Measurements from ENCODE around the gene NCOR2.
"Not testable (repeated sequence)": the region's sequence is repeated elsewhere in the genome, so short reads cannot be mapped to it uniquely, and the experiment has no call there.

NCOR2 gene

DNA sequence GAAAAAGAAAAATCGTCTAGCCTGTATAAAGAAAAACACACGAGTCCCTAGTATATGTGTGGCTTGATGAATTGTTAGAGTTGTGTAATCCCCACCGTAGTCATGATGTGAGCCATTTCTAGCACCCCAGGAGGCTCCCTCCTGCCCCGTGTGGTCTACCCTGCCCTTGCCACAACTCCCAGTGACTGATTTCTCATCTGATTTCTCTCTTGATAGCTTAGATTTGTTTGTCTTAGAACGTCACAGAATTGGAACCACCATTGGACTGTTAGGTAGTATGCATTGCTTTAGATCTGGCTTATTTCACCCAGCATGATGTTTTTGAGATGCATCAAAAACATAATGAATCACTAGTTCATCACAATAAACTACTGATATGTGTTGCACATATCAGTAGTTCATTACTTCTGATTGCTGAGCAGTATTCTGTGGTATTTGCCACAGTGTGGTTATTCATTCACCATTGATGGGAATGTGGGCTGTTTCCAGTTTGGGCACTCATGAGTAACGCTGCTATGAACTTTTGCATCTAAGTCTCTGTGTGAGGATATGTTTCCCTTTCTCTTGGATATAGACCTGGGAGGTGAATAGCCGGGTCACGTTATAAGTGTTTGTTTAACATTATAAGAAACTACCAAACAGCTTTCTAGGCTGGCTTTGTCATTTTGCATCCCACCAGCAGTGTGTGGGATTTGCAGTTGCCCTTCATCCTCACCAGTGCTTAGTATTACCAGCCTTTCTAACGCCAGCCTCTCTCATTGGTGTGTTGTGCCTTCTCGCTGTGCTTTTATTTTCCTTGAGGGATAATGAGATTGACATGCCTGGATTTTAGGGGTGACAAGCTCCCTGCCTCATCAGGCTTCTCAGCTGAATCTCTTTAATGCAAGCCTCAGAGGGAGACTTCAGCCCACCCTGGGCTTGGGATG, 31.9 kb upstream of the NCOR2 start:
- no peak for DNase-seq (ENCODE audit: low spot score)

DNA sequence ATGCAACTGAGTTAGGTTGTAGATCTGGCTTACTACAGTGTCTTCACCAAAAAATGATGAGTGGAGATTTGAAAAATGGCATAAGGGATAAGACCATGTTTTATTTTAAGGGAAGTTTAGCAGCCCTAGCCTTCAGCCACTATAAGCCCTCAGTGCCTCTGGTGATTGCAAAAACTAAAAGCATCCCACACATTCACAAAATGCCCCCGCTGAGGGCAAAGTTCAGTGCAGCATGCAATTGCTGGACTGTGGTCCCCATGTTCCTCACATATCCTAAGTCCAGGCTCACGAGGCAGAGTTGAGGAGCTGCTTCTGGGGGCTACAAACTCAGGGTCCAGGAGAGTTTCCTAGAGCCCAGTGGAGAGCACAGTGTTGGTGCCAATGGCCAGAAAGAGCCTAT, 29.6 kb upstream of the NCOR2 start:
- DNase-seq (ENCODE audit: low spot score) = no peak

DNA sequence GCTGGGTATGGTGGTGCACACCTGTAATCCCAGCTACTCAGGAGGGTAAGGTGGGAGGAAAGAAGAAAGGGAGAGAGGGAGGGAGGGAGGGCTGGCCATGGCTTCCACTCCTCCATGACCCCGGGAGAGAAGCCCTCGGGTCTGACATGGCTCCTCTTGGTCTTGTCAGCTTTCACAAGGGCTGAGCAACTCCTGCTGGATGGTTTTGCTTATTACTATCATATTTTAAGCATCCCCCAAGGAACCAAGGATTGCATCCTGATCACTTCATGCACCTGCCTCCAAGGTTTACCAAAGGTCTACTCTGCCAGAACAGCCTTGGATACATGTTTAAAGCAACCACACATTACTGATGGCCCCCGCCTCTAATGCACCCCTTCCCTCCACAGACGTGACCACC, 28.0 kb upstream of the NCOR2 start:
- DNase-seq (ENCODE audit: low spot score) = no peak

DNA sequence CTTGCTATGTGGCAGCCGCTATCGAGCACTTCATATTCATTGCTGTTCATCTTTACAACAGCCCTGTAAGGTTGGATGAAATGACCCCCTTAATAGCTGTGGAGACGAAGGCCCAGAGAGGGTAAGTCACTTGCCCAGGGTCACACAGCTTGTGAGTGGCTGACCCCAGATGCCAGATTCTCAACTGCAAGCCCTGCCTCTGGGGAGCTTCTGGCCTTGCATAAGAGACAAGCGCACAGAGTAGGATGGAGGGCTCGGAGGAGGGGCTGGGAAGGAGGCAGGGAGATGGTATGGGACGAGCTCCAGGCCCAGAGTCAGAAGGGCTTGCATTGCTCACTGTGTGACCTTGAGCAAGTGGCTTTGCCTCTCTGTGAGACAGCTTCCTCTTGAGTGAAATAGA, 27.4 kb upstream of the NCOR2 start:
- DNase-seq (ENCODE audit: low spot score) = no peak

DNA sequence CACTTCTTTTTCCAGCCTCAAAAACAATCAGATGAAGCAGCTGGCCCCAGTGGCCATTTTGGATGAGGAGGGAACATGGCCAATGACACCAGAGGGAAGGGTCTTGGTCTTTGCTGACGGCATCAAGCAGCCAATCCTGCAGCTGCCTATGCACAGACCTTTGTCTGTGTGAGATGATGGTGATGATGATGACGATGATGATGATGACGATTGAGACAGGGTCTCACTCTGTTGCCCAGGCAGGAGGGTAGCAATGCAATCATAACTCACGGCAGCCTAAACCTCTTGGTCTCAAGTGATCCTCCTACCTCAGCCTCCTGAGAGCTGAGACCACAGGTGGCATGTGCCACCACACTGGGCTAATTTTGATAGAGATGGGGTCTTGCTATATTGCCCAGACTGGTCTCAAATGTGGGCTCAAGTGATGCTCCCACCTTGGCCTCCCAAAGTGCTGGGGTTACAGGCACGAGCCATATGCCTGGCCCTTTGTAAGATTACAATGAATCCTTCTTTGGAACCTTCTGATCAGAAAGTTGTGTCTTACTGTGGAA, 26.5 kb upstream of the NCOR2 start:
- no peak for DNase-seq (ENCODE audit: low spot score)

DNA sequence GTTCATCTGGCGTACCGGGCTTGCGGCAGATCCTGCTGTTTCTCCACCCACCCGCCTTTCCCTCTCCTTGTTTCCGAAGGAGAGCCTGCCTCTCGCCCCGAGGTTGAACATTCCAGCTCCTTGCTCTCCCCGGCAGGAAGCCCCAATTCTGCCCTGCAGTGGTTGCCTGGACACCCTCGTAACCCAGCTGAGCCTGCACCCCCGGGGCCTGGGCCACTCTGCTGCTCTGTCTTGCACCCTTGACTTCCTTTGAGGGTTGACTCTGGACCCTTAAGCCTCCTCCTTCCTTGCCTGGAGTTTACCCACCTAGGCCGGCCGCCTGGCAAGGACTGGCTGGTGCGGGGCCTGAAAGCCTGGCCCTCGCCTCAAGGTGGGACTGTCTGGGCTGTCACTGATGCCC, 25.8 kb upstream of the NCOR2 start:
- no peak for DNase-seq (ENCODE audit: low spot score)

DNA sequence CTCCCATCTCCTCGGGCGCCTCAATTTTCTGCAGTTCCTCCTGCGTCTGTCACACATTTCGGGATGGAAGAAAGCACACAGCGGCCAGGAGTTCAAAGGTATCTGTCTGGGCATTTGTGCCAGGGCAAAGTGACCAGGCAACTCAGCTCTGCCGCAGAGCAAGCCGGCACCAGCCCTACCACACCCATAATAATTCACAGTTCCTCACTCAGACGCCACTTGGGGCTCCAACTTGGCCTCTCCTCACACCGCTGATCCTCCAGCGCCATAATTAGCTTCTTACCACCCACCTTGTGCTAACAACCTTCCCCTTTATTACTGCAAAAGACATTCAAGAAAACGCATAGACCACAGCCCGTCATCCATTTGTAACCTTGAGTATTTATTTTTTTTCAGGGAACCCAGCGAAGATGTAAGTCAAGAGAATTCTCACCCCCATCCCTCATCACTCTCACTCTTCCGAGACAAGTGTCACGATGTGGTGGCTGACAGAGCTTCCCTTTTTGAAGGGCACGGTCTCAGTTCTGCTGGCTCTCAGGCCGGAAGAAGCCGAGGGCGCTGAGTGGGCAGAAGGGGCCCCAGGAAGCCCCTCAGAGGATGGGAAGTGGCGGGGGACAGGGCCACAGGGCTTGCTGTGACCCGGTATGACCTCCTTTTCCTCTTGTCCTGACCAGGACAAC, 25.2 kb upstream of the NCOR2 start:
- no peak for DNase-seq (ENCODE audit: low spot score)

DNA sequence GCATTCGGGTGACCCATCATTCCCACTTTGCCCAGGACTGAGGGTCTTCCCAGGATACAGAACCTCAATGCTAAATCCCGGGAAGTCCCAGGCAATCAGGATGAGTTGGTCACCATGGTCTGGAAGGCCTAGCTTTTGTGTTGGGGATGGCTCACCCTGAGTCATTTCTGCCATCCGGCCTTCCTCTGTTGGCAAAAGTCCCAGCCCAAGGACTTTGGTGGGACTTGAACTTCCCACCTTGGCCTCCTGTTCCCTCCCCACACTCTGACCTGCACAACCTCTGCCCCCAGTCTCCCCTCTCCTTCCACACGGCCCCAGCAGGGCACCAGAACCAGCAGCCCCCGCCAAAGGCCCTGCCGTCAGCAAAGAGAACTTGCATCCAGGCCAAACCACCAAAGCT, 24.6 kb upstream of the NCOR2 start:
- no peak for DNase-seq (ENCODE audit: low spot score)

DNA sequence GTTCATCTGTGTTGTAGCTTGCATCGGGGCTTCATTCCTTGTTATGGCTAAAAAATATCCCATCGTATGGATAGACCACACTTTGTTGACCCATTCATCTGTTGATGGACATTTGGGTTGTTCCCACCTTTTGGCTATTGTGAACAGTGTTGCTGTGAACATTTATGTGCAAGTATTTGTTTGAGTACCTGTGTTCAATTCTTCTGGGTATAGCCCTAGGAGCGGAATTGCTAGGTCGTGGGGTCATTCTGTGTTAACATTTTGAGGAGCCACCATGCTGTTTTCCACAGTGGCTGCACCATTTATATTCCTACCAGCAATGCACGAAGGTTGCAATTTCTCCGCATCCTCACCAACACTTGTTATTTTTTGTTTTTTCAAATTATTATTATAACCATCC, 23.0 kb upstream of the NCOR2 start:
- DNase-seq (ENCODE audit: low spot score) = no peak

DNA sequence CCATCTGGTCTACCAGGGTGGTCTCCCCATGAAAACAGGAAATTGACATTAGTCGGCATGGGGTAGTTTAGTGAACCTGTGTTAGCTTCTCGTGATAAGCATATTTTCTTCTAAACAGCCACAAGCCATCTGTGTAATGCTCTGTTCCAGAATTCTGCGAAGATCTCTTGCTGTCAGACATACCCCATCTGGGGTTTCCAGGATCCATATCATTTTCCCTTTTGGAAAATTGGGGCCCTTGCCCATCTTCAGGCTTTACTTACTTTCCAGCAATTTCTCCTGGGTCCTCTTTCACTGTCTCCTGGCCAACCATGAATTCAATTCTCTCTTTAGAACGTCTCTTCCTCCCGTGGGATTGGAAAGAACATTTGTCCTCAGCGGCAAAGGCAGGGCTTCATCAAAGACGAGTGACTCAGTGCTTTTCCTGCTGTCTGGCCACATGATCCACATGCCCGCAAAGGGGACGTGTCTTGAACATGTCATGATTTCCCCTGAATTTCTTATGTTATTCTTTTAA, 21.4 kb upstream of the NCOR2 start:
- no peak for DNase-seq (ENCODE audit: low spot score)

DNA sequence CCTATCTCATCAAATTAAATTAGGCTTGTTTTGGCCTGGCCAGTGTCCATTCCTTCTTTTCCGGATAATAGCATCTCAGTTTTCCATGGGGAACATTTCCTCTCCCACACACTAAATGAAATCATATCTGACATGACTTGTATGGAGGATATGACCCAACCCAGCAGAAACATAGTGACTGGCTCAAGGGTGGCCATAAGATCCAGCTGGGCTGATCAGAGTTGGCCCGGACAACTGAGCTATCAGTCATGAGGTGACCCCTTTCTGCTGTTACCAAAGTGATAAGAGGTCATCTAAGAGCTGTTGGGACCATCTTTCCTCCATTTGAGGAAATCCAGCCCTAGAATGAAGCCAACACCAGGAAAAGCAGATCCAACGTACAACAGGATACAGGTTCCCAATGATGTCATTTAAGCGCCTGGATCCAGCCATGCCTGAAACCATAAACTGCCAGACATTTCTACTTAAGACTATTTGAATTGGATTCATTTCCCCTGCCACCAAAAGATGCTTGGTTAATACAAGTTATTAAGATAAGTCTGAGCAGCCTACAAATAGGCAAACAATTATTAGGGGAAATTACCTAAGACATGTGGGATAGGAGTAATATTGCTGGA, 20.7 kb upstream of the NCOR2 start:
- DNase-seq (ENCODE audit: low spot score) = no peak

DNA sequence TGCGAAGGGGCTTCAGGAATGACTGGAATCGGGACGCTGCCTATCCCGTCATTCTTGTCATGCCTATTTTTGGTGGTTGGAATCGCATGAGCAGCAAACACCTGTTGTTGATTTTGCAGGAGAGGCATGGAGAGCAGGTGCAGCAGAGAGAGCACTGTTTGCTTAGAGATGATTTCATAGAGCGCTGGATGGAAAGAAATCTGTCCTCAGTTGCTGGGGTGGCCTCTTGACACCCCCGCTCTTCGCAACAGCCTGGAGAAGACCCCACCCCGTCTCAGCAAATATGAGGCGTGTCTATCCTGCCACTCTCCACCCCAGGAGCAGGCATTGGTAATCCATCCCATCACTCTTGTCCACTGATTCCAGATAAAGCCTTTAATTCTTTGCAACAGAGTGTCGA, 19.3 kb upstream of the NCOR2 start:
- no peak for DNase-seq (ENCODE audit: low spot score)

DNA sequence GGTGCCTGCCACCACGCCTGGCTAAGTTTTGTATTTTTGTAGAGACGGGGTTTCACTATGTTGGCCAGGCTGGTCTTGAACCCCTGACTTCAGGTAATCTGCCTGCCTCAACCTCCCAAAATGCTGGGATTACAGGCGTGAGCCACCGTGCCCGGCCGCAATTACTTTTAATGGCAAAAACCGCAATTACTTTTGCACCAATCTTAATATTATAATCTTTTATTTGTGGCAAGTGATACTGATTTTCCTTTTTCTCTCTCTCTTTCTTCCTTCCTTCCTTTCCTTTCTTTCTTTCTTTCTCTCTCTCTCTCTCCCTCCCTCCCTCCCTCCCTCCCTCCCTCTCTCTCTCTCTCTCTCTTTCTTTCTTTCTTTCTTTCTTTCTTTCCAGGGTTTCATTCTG, 17.1 kb upstream of the NCOR2 start:
- DNase-seq (ENCODE audit: low spot score) = not testable (repeated sequence)

DNA sequence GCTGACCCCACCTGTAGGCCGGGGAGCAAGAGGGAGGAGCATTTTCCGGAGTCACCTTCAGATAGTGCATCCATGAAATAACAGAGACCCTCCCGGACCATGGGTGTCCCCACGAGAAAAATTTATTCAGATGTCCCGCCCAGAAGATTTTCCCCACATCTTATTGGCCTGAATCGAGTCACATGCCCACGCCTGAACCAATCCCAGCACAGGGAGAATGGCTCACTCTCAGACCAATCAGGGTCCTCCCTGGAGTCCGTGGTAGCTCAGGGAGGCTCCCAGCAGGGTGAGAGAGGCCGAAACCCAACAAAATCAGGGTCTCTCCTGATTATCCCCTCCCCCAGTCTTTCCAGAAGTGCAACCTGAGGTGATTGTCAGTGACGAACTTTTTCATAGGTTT, 16.4 kb upstream of the NCOR2 start:
- DNase-seq (ENCODE audit: low spot score) = no peak

DNA sequence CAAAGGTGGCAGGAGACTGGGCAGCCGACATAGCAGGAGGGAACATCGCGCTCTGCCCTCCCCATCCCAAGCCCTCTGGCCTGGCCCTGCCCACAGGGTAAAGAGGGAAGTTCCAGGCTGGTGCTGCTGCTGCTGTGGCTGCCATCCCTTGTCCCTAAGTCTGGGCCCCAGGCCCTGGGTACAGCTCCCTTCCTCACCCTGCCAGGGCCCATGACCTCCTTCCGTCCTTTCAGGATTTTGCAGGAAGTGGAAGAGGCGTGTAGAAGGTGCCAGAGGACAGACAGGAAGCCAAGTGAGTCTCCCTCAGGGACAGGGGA, 14.7 kb upstream of the NCOR2 start:
- no peak for DNase-seq (ENCODE audit: low spot score)

DNA sequence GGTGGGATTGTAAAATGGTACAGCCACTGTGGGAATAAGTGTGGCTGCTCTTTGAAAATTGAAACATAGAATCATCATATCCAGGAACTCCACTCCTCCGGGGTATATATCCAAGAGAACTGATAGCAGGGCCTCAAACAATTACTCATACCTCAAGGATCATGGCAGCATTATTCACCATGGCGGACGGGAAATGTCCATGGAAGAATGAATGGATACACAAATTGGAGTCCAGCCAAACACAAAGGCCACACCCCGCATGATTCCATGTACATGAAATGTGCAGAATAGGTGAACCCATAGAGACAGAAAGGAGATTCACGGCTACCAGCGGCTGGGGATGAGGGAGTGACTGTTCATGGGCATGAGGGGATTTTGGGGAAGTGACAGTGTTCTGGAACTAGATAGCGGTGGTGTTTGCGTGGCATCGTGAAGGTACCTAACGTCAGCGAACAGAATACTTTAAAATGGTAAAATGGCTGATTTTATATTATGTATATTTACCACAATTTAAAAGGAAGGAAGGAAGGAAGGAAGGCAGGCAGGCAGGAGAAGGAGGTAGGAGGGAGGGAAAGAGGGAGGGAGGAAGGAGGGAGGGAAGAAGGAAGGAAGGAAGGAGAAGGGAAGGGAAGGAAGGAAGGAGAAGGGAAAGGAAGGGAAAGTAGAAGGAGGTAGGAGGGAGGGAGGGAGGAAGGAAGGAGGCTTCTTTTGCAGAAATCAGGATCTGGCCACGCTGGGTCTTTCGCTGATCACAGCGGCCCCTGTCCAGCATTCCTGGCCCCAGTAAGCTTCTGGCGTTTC, 14.1 kb upstream of the NCOR2 start:
- DNase-seq (ENCODE audit: low spot score) = no peak

DNA sequence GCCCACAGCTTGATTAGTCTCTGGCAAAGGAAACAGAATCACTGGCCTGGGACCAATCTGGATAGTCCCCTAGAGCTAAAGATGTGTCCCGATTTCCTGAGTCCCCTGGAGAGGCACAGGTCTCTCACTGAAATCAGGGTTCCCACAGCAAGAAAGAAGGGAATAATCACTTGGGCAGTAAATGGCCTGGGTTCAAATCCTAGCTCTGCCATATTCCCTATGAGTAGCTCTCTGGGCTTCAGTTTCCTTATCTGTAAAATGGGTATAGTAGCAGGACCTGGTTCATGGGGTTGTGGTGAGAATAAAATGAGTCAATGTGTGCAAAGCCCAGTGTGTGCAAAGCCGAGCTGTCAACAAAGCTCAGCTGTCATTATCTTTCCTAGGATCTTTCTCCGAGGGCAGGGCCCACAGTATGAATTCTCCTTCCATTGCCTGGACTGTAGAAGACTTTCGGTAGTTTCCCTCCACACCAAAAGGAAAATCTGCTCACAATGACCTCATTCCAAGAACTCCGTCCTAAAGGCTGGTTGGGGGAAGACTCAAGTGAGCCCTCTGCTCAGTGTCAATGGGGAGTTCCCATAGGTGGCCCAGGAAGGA, 12.6 kb upstream of the NCOR2 start:
- no peak for DNase-seq (ENCODE audit: low spot score)

DNA sequence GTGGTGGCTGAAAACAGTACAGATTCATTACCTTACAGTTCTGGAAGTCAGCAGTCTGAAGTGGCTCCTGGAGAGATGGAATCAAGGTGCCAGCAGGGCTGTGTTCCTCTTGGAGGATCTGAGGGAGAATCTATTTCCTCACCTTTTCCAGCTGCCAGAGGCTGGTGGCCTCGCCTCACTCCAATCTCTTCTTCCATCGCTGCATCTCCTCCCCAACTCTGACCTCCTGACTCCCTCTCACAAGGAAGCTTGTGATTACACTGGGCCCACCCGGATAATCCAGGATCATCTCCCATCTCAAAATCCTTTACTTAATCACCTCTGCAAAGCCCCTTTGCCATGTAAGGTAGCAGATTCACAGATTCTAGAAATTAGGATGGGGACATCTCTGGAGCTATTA, 11.4 kb upstream of the NCOR2 start:
- no peak for DNase-seq (ENCODE audit: low spot score)

DNA sequence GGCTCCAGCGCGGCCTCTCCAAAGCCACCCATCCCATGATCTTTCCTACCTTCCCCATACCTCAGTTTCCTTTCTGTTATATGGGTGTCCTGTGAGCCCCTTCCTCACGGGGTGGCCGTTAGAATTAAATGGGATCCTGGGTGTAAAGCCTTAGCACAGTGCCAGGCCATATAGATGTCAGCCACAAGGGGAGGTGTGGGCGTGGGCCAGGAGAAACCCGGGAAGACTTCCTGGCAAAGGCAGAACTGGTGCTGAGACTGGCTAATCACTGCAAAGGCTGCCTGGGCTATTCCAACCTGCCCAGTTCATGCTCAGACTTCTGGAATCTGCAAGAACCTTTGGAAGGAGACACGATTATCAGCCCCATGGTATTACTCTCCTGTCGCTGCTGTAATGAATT, 11.0 kb upstream of the NCOR2 start:
- DNase-seq (ENCODE audit: low spot score) = no peak

DNA sequence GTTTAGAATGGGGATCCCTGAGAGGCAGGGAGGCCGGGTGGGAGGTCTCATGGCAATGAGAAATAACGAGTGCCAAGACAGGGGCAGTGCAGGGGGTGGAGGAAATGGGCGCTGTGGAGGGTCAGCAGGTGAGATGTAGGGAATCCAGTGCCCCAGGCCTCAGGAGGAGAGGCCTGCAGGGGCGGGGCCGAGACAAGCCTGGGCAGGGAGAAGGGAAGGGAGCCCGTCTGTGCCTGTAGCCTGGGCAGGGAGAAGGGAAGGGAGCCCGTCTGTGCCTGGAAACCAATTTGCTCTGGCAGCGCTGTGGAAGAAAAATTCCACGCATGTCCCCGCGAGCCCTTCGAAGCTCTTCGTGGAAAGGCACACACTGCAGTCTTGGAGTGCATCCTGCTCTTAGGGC, 10.6 kb upstream of the NCOR2 start:
- DNase-seq (ENCODE audit: low spot score) = no peak

DNA sequence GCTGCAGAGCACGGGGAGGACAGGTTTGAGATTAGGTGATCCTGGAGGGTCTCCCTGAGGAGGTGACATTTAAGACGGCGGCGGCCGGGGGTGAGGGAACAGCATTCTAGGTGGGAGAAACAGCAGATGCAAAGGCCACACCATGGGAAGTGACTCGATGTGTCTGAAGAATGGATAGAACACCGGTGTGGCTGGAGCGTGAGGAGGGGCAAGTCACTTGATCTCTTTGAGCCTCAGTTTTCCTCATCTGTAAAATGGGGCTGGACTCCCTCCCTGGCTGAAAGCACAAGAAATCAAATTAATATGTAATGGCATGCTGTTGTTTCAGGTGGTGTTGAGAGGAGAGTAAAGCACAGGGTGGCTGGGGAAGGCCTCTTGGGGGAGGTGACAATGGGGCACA, 10.0 kb upstream of the NCOR2 start:
- no peak for DNase-seq (ENCODE audit: low spot score)

Measured in HuH-7 (cell line).